Uterus (tissue), 2 donors: ENCODE results near the gene DLST.

ENCODE experiments used
- CTCF ChIP-seq, 4 experiments: fragments of 200-600 bp in 2 of 4; fragments of 450-650 bp in 2 of 4; sonication (generic) in 2 of 4; IDR thresholded peaks; one replicate each; pipeline ENCODE4 v1.5.1; 2016 to 2019; ENCODE audit warnings: antibody characterized with exemption in 4 of 4, mild to moderate bottlenecking in 2 of 4, moderate library complexity in 1 of 4
- POLR2A ChIP-seq, 2 donors: fragments of 450-650 bp; IDR thresholded peaks; one replicate each; pipeline ENCODE4 v1.6.1; 2016; ENCODE audit warnings: antibody characterized with exemption in 2 of 2, mild to moderate bottlenecking in 1 of 2, moderate library complexity in 1 of 2

- TF ChIP-seq CTCF (IDR thresholded peaks at IDR 0.05) (no peak), POLR2A (IDR thresholded peaks at IDR 0.05) (no peak)
Observed at GRCh38 chr14:74864198-74864597, 17.5 kb upstream of the DLST start.
